CD4-positive, alpha-beta T cell treated with Interleukin-10 for 1 hour (primary cell): ENCODE measurements around the gene TEKT1.
"Not testable (repeated sequence)": the region's sequence is repeated elsewhere in the genome, so short reads cannot be mapped to it uniquely, and the experiment has no call there.

Experiments
- DNase-seq: peaks from one replicate; pipeline ENCODE4 v3.0.0-alpha.2; 2020

The TEKT1 gene

DNA sequence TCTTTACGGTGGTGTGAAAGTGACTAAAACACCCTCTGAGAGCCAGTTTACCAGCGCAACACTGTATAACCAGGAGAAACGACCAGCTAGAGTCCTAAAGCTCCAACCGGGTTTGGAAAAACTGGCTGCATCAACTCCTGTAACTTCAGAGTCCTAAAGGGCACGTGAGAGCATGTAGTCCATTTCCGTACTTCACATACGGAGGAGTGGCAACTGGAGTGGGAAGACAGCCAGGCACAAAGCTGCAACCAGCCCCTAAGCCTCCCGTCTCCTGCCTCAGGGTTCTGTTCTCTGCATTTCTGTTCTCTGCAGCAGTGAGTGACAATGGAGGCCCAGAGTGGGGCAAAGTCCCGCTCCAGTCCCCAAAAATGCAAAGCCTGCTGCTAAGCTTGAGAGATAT is 19.2 kb downstream of the TEKT1 start:
- DNase-seq: no peak

DNA sequence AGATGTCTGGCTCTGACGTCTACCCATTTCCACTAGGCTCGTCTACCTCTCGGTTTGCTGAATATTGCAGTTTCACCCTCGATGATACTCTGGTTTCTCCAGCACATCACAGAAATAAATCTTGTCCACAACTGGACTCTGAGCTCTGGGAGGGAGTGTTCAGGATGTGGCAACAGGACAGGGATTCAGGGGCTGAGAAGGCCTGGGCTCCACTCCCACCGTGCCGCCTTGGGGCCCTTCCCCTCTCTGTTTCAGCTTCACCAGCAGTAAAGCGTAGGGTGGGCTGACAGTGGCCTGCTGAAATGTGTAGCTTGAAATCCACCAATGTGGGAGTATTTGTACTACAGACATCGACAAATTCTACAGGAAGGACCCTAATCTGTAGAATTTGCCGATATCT is 20.0 kb downstream of the TEKT1 start:
- DNase-seq: no peak

DNA sequence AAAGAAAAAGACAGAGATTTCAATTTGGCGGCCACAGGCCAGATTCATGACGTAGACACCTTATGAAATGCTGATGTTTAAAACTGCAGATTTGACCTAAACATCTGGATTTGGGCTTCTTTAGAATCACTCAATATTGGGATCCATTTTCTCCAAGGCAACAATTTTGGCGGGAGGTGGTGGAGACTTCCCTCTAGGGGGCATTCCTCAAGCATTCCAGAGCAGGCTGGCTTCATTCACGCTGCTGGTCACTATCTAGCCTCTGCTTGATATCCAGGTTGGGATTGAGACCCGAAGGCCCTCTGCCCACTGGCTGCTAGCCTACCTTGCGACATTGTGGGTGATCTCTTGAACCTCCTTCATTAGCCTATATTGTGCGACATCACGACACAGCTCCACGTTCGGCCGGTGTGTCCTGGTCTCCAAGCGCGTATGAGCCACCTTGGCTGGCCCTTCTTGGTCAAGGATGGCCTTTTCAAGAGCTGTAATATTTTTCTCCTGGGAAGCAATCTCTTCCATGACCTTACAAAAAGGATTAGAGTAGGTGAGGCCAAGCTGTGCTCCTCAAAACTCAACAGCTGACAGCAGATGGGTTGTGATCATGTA is 31.0 kb downstream of the TEKT1 start:
- DNase-seq: no peak

DNA sequence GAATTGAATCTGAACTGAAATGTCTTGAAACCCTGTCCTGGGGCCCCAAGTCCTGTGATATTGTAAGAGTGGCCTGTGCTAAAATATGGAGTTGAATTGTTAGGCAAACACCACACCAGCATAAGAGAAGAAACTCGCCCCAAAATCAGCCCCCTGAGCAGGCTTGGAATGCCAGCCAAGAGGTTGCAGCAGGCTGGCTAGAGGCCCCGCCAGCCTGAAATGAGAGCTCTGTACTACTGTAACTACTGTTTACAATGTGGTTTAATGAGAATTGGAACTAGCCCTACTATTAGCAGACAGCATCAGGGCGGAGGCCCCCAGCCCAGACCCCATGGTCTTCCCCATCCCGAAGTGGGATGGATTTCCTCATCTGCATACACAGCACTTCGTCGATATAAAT is 31.8 kb downstream of the TEKT1 start:
- no peak for DNase-seq

DNA sequence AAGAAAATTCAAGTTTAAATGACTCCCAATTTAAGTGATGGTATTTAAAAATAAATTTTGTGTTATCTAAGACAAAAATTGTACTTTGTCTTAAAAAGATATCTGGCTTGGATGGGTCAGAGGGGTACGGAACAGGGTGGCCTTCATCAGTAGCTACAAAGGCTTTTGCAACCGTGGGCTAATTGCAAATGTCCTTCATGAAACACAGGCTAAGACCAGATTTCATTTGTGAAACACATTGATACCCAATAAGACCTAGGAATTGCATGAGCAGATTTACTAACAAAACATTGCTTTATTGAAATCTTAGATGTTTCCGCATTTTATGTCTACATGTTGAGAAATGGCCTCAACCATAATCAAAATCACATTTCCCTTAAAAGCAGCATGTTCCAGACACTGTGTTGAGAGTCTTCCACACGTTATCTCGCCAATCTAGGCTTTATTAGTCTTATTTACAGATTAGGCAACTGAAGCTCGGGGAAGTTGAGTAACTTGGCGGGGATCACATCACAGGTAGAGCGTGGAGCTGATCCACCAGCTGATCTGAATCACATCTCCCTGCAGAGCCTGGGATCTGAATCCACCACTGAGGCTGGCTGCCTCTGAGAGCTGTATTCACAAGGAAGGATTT is 33.7 kb downstream of the TEKT1 start:
- DNase-seq: no peak

DNA sequence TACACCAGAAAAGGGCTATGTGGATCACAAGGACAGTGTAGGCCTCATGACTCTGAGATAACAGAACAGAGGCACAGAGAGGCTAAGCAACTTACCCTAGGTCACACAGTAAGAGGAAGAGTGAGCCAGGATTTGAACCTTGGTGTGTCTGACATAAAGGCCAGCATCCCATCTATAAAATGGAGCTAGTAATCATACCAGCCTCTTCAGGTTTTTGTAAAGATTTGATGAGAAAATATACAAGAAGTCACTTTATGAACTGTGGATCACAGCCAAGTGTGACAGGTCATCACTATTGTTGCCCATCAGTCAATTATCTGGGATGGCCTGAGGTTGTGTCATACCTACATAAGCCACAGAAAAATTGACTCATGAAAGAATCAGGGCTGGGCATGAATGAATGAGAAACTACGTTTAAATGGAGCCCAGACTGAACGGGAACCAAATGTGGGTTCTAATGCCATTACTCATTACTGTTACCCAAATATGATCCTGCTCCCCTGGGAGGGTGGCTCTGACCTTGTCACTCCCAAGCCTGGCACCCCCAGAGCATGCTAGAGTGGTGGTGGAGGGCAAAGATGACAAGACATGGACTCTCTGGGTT is 34.5 kb downstream of the TEKT1 start:
- DNase-seq: no peak

DNA sequence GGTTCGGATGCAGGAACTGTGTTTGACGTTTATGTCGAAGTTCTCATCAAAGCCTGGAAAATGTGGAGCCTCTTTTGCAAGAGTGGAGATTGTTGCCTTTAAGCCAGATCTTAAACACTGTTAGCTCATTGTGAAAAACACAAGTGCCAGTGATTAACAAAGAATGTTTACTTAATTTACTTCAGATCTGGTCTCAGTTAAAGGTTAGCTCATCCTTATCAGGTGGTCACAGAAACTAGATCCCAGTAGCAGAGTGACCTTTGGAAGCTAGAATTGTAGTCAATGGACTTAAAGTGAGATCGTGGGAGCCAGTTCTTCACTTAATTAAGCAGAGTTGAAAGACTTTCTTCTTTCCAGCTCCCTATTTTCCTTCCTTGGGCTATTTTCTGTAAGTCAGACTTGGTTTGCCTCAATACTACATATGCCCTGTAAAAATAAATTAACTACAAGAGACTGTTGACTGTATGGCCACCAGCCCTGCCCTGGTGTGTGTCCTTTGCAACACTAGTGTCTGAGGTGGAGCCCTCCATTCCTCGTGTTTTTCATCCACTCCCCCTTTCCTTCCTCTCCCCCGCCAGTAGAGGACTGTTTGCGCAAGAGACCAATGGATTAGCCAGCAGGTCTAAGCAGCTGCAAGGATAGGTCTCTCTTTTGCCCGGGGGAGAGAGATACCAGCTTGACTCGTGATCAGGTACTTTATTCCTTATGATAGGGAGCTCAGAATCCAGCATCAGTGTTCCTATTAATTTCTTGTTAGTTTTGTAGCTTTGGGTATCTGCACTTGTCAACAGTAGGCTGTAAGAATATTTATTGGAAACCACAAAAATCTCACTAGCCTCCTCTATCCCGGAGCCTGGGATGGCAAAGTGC is 35.3 kb downstream of the TEKT1 start:
- DNase-seq: no peak

DNA sequence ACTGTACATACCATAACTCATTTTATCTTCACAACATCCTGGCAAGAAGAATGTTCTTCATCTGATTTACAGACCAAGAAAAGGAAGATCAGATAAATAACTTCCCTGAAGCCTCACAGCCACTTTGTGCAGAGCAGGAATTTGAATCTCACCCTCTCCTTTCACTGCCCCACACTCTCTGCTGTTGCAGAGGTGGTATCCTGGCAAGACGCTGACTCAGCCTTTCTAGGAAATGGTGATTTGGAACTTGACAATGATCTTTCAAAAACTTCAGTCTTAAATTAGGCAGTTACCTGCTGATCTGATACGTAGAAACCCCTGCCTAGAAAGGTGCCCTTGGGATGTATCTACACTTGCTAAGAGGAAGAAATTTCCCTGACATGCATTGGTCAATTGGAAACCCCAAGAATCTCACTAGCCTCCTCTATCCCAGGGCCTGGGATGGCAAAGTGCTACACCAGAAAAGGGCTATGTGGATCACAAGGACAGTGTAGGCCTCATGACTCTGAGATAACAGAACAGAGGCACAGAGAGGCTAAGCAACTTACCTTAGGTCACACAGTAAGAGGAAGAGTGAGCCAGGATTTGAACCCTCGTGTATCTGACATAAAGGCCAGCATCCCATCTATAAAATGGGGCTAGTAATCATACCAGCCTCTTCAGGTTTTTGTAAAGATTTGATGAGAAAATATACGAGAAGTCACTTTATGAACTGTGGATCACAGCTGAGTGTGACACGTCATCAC is 37.6 kb downstream of the TEKT1 start:
- DNase-seq: no peak

DNA sequence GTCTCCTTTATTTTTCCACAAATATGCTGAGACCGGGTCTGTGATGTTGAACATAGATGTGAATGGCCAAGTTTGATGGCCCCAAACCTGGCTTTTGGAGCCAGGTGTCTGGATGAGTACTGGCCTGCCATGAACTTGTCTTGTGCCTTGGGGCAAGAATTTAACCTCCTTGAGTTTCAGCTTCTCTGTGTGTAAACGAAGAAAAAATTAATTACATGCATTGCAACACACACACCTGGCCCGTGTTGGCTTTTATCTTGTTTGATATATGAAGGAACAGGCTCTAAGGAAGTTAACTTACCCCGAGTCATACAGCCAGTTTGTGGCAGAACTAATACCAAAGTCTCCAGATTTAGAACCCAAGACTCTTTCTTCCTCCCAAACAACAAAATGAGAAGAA is 42.4 kb downstream of the TEKT1 start:
- DNase-seq: no peak

DNA sequence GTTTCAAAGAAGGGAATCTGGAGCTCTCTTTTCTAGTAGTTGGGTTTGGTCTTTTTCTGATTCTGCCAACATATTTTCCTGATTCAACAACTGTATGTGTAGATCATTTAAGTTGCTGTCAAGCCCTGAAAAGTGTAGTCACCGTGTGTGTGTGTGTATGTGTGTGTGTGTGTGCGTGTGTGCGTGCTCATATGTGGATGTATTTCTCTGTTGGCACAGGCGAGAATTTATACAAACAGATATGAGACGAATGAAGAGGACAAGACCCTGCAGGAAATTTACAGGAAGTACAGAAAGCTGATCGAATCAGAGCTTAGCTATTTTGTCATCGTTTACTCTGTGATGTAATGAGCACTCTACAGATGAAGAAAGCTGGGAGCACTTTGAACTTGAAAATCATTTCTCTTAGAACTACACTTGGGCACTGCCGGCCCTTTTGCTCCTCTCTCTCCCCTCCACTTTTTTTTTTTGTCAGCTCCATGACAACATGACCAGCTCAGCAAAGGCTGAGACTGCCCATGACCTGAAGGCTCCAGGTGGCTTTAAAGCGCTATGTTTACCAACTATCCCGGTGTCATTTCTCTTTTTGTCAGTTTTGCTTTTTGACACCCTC is 44.3 kb downstream of the TEKT1 start:
- DNase-seq: no peak

DNA sequence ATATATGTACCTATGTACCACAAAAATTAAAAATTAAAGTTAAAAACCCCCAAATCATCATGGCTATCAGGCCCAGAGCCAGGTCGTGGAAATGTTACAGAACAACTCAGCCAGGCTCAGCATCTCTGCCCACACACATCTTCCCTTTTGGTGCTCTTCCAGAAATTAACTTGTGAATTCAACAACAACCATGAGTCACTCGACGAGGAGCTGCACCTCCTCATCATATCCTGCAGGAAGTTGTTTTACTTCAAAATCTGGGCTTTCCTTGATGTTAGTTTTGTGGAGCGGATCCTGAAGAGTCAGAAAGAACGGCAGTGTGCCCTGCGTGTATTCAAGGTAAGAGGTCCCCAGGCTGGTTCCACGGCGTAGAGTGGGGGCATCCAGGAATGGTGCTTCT is 44.9 kb downstream of the TEKT1 start:
- no peak for DNase-seq

DNA sequence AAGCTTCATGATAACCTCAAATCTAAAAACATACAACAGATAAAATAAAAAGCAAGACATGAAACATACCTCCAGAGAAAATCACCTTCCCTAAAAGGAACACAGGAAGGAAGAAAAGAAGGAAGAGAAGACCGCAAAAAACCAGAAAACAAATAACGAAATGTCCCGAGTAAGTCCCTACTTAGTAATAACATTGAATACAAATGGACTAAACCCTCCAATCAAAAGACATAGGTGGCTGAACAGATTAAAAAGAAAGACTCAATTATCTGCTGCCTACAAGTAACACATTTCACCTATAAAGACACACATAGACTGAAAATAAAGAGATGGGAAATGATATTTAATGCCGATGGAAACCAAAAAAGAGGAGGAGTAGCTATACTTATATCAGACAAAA is 49.3 kb downstream of the TEKT1 start:
- no peak for DNase-seq

DNA sequence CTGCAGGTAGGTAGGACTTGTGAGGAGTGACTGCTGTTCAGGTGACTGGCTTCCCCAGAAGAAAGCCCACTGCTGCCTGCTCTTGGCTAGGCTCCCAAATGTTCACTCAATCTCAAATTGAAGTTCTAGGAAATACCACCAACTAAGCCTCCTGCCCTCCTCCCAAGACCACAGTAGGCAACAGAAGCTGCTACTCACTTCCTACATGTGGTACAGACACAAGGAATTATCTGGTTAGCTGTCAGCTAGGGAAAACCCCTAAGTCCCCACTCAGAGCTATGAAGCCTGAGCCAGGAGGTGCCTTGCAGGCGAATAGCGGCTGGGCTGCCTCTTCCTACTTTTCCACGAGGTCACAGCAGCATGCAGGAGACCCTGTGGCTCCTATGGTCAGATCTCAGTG is 50.6 kb downstream of the TEKT1 start:
- no peak for DNase-seq

DNA sequence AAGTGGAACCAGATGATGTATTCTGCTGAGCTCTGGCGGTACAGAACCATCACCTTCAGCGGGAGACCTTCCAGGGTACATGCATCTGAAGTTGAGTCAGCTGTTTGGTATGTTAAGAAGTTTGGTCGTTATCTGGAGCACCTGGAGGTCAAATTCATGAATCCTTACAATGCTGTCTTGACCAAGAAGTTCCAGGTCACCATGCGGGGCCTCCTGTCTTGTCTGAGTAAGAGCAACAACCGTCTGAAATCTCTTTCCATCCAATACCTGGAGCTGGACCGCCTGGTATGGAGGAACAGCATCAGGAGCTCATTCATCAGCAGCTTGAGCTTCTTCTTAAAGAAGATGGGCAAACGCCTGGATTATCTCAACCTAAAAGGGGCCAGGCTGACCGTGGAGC is 51.5 kb downstream of the TEKT1 start:
- DNase-seq: no peak

DNA sequence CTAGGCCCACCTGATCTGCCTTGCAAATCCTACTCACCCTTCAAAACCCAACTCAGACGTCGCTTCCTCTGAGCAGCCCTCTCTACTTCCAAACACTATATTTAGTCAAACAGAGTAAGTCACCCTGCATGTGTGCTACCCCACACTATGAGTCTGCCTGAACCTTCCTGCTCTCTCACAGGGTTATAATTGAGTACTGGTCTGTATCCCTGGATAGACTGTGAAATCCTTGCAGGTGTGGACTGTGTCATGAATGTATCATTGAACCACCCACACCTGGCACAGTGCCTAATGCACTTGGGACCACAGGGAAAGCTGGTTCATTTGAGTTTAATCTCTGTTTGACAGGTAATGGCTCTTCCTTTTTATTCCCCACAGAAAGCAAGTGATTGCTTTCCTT is 52.1 kb downstream of the TEKT1 start:
- no peak for DNase-seq

DNA sequence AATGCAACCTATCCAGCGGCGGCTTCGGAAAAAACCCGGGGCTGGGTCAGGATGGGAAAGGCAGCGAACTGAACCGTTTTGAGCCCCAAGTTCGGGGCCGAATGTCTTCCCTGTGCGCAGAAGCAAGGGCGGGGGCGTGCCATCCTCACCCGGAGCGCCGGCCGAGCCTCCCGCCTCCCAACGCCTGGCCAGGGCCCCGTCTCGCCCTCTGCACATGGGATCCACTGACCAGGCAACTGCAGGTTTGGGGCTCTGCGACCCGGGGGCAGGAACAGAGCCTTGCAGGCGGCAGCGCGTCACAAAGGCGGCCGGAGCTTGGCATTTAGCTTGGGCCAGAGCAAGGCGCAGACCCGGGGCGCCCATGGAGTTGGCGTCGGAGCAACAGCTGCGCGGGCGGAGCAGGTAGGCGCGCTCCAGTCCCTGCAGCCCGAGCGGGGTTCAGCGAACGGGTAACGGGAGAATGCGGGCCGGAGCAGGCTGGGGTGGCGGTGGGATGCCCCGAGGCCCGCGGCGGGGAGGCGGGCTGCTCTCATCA is 55.6 kb downstream of the TEKT1 start, which contains the start of gene FBXO39:
TSS of gene FBXO39 (plus strand) at position 345 of the 535 bp plus-strand sequence. CDS start 3,654 bp downstream, outside the sequence.
- DNase-seq: no peak

DNA sequence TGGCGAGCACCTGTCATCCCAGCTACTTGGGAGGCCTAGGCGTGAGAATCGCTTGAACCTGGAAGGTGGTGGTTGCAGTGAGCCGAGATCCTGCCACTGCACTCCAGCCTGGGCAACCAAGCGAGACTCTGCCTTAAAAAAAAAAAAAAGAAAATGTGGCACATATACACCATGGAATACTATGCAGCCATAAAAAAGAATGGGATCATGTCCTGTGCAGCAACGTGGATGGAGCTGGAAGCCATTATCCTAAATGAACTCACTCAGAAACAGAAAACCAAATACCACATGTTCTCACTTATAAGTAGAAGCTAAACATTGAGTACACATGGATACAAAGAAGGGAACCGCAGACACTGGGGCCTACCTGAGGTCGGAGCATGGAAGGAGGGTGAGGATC is 56.6 kb downstream of the TEKT1 start:
- not testable (repeated sequence) for DNase-seq

DNA sequence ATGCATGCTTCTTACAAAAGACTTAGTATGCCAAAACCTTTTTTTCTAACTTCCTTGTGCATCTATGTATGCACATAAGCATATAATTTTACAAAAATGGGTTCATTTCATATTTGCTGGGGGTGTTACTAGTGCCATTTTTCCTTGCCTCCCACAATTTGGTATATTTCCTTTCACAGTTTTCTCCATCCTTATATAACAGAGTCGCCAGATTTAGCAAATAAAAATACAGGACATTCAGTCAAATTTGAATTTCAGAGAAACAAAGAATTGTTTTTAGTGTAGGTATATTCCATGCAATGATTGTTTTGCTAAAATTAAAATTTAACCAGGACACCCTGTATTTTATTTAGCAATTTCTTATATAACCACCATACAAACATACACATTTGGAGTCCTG is 59.5 kb downstream of the TEKT1 start:
- DNase-seq: no peak

DNA sequence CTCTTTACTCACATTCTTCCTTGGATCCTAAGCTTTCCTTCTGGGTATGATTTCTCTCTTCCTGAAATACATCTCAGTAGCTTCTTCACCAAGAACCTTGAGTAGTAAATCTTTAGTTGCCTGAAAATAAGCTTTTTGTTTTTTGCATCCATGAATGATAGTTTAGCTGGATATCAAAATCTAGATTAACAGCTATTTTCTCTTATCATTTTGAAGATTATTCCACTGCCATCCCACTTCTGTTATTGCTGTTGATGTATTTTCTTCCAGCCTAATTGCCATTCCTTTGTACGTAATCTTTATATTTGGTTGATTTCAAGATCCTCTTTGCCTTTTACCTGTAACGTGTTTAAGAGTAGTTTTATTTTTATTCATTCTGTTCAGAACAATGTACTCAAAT is 63.1 kb downstream of the TEKT1 start:
- DNase-seq: no peak

DNA sequence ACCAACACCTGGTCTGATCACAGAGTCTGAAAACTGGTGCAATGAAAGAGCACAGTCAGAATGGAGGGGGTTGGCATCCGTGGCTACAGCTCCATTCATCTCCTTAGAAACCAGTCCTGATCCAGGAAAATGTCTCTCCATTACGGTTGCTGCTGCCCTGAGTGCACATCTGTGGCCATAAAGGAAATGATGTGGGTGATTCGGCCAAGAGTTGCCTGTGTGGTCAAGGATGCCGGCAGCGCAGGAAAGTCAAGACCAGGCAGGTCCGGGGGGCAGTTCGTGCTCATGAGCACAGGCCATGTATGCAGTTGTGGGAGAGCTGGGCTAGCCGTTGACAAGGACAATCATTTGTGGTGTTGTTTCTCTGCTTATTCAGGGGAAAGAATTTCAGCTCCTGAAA is 69.8 kb downstream of the TEKT1 start:
- DNase-seq: no peak

DNA sequence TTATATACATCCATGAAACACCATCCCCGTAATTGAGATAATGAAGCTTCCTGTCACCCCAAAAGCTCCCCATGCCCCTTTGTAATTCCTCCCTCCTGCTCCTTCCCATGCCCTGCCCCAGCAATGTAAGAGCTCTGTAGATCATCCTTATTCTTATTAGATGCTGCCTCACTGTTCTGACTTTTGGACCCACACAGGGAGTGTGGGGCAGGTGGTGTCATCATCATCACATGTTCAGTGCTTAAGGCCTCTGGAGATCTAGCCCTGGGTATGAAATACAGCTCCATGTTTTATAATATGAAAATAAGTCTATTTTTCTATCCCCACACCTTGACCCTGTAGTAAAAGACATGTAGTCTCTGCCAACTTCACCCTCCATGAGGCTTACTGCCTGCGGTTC is 73.8 kb downstream of the TEKT1 start:
- no peak for DNase-seq

DNA sequence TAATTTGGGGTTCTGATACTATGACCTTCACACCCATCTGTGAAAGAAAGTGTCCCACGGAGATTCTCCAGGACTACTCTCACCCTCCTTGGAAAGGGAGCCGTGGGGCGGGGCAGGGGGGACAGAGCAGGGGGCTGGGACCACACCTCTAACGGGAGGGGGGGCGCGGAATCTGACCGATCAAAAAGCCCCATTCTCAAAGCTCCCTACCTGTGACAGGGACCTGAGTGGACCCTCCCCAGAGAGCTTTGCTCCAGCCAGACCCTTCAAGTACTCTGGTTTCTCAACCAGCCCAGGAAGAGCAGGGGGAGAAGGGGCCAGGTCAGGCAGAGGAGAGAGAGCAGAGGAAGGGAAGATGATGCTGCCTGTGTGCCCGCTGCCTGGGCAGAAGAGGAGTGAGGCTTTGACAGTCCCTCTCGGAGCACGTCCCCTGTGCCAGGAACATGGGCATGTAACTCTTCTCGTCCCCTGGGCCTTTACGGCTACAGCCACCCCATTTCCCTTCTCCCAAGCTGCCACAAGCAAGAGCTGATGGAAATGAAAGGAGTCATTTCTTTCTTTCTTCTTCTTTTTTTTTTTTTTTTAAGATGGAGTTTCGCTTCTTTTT is 75.0 kb downstream of the TEKT1 start:
- DNase-seq: no peak
